Measurements from ENCODE around the gene UST.

- TF ChIP-seq CTCF (IDR thresholded peaks at IDR 0.05; ENCODE audit: low read depth, low read length, poor library complexity, severe bottlenecking) (no peak), EZH2phosphoT487 (IDR thresholded peaks at IDR 0.05; ENCODE audit: borderline replicate concordance, low read length) (no peak)
These were observed 9.0 kb upstream of the UST start for GRCh38 chr6:148737806-148738205.
